ENCODE results near the gene CACNB1.

DNA sequence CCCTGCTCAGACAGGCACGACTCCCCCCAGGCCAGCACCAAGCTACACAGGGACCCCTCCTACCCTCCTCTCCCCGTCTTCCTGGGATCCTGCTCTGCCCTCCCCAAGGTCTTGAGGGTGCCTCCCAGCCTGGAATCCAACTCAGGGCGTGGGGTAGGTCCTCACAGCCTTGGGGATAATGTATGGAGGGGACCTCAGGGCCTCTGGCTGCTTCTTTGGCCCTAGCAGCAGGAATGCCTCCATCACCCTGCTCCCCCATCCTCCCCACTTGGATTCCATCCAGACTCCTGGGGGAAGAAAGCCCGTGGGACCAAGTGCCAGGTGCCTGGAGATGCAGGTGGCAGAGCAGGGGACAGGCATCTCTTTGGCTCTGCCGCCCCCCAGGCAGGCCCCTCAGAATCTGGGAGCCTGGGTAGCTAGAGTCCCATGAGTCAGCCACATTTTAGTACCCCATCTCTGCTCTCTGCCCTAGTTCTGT, 39.0 kb upstream of the CACNB1 start:
- no peak for TF ChIP-seq FOXM1 (IDR thresholded peaks at IDR 0.05; ENCODE audit: low read depth)
- no peak for TF ChIP-seq SMC3 (IDR thresholded peaks at IDR 0.05; ENCODE audit: low read depth, low read length)
- TF ChIP-seq RFX5 (IDR thresholded peaks at IDR 0.05; ENCODE audit: low read length), result no peak
- TF ChIP-seq, protein P1, sequence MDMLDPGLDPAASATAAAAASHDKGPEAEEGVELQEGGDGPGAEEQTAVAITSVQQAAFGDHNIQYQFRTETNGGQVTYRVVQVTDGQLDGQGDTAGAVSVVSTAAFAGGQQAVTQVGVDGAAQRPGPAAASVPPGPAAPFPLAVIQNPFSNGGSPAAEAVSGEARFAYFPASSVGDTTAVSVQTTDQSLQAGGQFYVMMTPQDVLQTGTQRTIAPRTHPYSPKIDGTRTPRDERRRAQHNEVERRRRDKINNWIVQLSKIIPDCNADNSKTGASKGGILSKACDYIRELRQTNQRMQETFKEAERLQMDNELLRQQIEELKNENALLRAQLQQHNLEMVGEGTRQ (IDR thresholded peaks at IDR 0.05; ENCODE audit: borderline replicate concordance, low read depth, low read length), result no peak
- TF ChIP-seq RAD21 (IDR thresholded peaks at IDR 0.05; ENCODE audit: low read length), result no peak
- TF ChIP-seq, protein P2, sequence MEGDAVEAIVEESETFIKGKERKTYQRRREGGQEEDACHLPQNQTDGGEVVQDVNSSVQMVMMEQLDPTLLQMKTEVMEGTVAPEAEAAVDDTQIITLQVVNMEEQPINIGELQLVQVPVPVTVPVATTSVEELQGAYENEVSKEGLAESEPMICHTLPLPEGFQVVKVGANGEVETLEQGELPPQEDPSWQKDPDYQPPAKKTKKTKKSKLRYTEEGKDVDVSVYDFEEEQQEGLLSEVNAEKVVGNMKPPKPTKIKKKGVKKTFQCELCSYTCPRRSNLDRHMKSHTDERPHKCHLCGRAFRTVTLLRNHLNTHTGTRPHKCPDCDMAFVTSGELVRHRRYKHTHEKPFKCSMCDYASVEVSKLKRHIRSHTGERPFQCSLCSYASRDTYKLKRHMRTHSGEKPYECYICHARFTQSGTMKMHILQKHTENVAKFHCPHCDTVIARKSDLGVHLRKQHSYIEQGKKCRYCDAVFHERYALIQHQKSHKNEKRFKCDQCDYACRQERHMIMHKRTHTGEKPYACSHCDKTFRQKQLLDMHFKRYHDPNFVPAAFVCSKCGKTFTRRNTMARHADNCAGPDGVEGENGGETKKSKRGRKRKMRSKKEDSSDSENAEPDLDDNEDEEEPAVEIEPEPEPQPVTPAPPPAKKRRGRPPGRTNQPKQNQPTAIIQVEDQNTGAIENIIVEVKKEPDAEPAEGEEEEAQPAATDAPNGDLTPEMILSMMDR (IDR thresholded peaks at IDR 0.05), result no peak
- TF ChIP-seq TCF12 (IDR thresholded peaks at IDR 0.05), result no peak
- no peak for TF ChIP-seq TAF1 (IDR thresholded peaks at IDR 0.05; ENCODE audit: borderline replicate concordance, low read depth, low read length)
- TF ChIP-seq EZH2phosphoT487 (IDR thresholded peaks at IDR 0.05; ENCODE audit: borderline replicate concordance, low read depth), result no peak
- no peak for TF ChIP-seq EP300 (IDR thresholded peaks at IDR 0.05; ENCODE audit: borderline replicate concordance in 1 of 2, low read depth in 1 of 2, low read length in 1 of 2)
- TF ChIP-seq, protein P3, sequence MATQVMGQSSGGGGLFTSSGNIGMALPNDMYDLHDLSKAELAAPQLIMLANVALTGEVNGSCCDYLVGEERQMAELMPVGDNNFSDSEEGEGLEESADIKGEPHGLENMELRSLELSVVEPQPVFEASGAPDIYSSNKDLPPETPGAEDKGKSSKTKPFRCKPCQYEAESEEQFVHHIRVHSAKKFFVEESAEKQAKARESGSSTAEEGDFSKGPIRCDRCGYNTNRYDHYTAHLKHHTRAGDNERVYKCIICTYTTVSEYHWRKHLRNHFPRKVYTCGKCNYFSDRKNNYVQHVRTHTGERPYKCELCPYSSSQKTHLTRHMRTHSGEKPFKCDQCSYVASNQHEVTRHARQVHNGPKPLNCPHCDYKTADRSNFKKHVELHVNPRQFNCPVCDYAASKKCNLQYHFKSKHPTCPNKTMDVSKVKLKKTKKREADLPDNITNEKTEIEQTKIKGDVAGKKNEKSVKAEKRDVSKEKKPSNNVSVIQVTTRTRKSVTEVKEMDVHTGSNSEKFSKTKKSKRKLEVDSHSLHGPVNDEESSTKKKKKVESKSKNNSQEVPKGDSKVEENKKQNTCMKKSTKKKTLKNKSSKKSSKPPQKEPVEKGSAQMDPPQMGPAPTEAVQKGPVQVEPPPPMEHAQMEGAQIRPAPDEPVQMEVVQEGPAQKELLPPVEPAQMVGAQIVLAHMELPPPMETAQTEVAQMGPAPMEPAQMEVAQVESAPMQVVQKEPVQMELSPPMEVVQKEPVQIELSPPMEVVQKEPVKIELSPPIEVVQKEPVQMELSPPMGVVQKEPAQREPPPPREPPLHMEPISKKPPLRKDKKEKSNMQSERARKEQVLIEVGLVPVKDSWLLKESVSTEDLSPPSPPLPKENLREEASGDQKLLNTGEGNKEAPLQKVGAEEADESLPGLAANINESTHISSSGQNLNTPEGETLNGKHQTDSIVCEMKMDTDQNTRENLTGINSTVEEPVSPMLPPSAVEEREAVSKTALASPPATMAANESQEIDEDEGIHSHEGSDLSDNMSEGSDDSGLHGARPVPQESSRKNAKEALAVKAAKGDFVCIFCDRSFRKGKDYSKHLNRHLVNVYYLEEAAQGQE (IDR thresholded peaks at IDR 0.05; ENCODE audit: low read depth, low read length), result no peak
- TF ChIP-seq POLR2AphosphoS5 (IDR thresholded peaks at IDR 0.05; ENCODE audit: low read depth, low read length), result no peak
